Measurements from ENCODE around the gene C6orf136.

GRCh38 chr6:30679765-30680535 is 33.0 kb downstream of the C6orf136 start:
- TF ChIP-seq EP300 (IDR thresholded peaks at IDR 0.05; ENCODE audit: borderline replicate concordance) (no peak), TAF1 (IDR thresholded peaks at IDR 0.05; ENCODE audit: low read depth) (no peak), MAX (IDR thresholded peaks at IDR 0.05) (no peak), RAD21 (IDR thresholded peaks at IDR 0.05; ENCODE audit: low read depth) (no peak), REST (IDR thresholded peaks at IDR 0.05; ENCODE audit: low read depth) (no peak), EGR1 (IDR thresholded peaks at IDR 0.05) (no peak), CREB1 (IDR thresholded peaks at IDR 0.05; ENCODE audit: low read depth) (no peak), FOXM1 (IDR thresholded peaks at IDR 0.05; ENCODE audit: borderline replicate concordance, low read depth) (no peak), ZBTB7A (IDR thresholded peaks at IDR 0.05; ENCODE audit: low read depth) (no peak), CEBPB (IDR thresholded peaks at IDR 0.05) (no peak), YY1 (IDR thresholded peaks at IDR 0.05; ENCODE audit: low read depth) (no peak)

Measured in Ishikawa (cell line).